ENCODE results near the gene CDC34. TPM values are rescaled to one million over a fixed set of nuclear protein-coding genes. Genes with fewer than 3 reads are reported as not detected.

CDC34 gene
- total RNA-seq, 4 donors from 2014 or later, result 60.7 to 110 (median 73.4) TPM

- H3K27me3 ChIP-seq, result peaks cover 0 to 4% of the 10 kb centered on the region in 2 donors
- no peak overlapping the region for H3K27ac ChIP-seq
- H3K4me3 ChIP-seq, result no peak overlapping the region
- WGBS, 2 donors, result 64 to 77% methylated on average over 20 of the region's 20 CpGs
- H3K36me3 ChIP-seq, result no peaks in the 10 kb centered on the region
- DNase-seq (ENCODE audit: low spot score in 2 of 2), result no peak
- peaks cover 0 to 16% (median 4%) of the 10 kb centered on the region in 4 donors for H3K4me1 ChIP-seq
- no peak for TF ChIP-seq EP300 (IDR thresholded peaks at IDR 0.05)
- TF ChIP-seq POLR2A (IDR thresholded peaks at IDR 0.05), result no peak
- TF ChIP-seq CTCF (IDR thresholded peaks at IDR 0.05), result no peak
- no peaks in the 10 kb centered on the region for H3K9me3 ChIP-seq
Measured at GRCh38 chr19:554817-555216, 23.3 kb downstream of the CDC34 start.

- Histone ChIP-seq H3K9me3 (no peaks in the 10 kb centered on the region), H3K27ac (no peak overlapping the region), H3K36me3 (no peaks in the 10 kb centered on the region), H3K27me3 (peaks cover 0 to 4% of the 10 kb centered on the region in 2 donors), H3K4me3 (no peak overlapping the region), H3K4me1 (peaks cover 0 to 16% (median 4%) of the 10 kb centered on the region in 4 donors)
- no peak for DNase-seq (ENCODE audit: low spot score in 2 of 2)
- TF ChIP-seq CTCF (IDR thresholded peaks at IDR 0.05), result no peak
- no peak for TF ChIP-seq EP300 (IDR thresholded peaks at IDR 0.05)
- TF ChIP-seq POLR2A (IDR thresholded peaks at IDR 0.05), result no peak
- whole genome bisulfite sequencing, 2 donors, result 89 to 92% methylated on average over 13 to 14 of the region's 14 CpGs
Measured at GRCh38 chr19:555474-555808, 23.9 kb downstream of the CDC34 start.

- Histone ChIP-seq H3K4me3 (no peak overlapping the region), H3K9me3 (no peaks in the 10 kb centered on the region), H3K27ac (peak overlapping the region in 1 of 4 donors; percentile 11), H3K4me1 (peaks cover 0 to 9% (median 4%) of the 10 kb centered on the region in 4 donors), H3K27me3 (peaks cover 0 to 4% of the 10 kb centered on the region in 2 donors), H3K36me3 (no peaks in the 10 kb centered on the region)
- no peak for TF ChIP-seq CTCF (IDR thresholded peaks at IDR 0.05)
- no peak for TF ChIP-seq EP300 (IDR thresholded peaks at IDR 0.05)
- TF ChIP-seq POLR2A (IDR thresholded peaks at IDR 0.05), result no peak
- WGBS, 2 donors, result 80 to 84% methylated on average over 30 to 31 of the region's 31 CpGs
- DNase-seq (ENCODE audit: low spot score in 2 of 2), result no peak
Measured at GRCh38 chr19:556611-557382, 25.2 kb downstream of the CDC34 start.

GRCh38 chr19:558770-559439 is 27.3 kb downstream of the CDC34 start:
- H3K27ac ChIP-seq, result peak overlapping the region in 1 of 4 donors; percentile 53
- WGBS, 2 donors, result 47 to 57% methylated on average over 13 to 21 of the region's 21 CpGs
- H3K4me3 ChIP-seq, result no peak overlapping the region
- H3K4me1 ChIP-seq, result peaks cover 0 to 9% (median 4%) of the 10 kb centered on the region in 4 donors
- TF ChIP-seq CTCF (IDR thresholded peaks at IDR 0.05), result no peak
- no peak for TF ChIP-seq EP300 (IDR thresholded peaks at IDR 0.05)
- no peak for TF ChIP-seq POLR2A (IDR thresholded peaks at IDR 0.05)
- no peaks in the 10 kb centered on the region for H3K9me3 ChIP-seq
- peaks cover 0 to 4% of the 10 kb centered on the region in 2 donors for H3K27me3 ChIP-seq
- no peak for DNase-seq (ENCODE audit: low spot score in 2 of 2)
- H3K36me3 ChIP-seq, result no peaks in the 10 kb centered on the region

GRCh38 chr19:560121-560520 is 28.6 kb downstream of the CDC34 start:
- 74 to 79% methylated on average over 12 of the region's 12 CpGs for WGBS, 2 donors

More at GRCh38 chr19:560121-560520, 28.6 kb downstream of the CDC34 start:
- H3K4me3 ChIP-seq, result no peak overlapping the region
- no peaks in the 10 kb centered on the region for H3K36me3 ChIP-seq
- no peaks in the 10 kb centered on the region for H3K9me3 ChIP-seq
- TF ChIP-seq POLR2A (IDR thresholded peaks at IDR 0.05), result no peak
- no peak for TF ChIP-seq EP300 (IDR thresholded peaks at IDR 0.05)
- no peak for TF ChIP-seq CTCF (IDR thresholded peaks at IDR 0.05)
- peaks cover 0 to 9% (median 4%) of the 10 kb centered on the region in 4 donors for H3K4me1 ChIP-seq
- H3K27me3 ChIP-seq, result peaks cover 0 to 4% of the 10 kb centered on the region in 2 donors
- no peak overlapping the region for H3K27ac ChIP-seq
- no peak for DNase-seq (ENCODE audit: low spot score in 2 of 2)

All from tibial nerve (tissue), 4 donors.